Measurements from ENCODE around the gene CUX1.

GRCh38 chr7:102284891-102285539, 467.6 kb downstream of the CUX1 start:
- TF ChIP-seq GATA3 (IDR thresholded peaks at IDR 0.05; ENCODE audit: low read depth, low read length): no peak
- no peak for TF ChIP-seq GATA2 (IDR thresholded peaks at IDR 0.05; ENCODE audit: low read depth, low read length)

Data from SH-SY5Y (cell line).